ENCODE results near the gene MFRP.

The MFRP gene

GRCh38 chr11:119355091-119355843 is 8.8 kb upstream of the MFRP start:
- Histone ChIP-seq H3K27ac (no peak overlapping the region), H3K27me3 (peaks cover 86% of the 10 kb centered on the region), H3K36me3 (no peaks in the 10 kb centered on the region), H3K4me3 (ENCODE audit: low read depth in 1 of 2, low read length in 1 of 2) (no peak overlapping the region), H3K9me3 (no peaks in the 10 kb centered on the region), H3K4me1 (ENCODE audit: control insufficient read depth in 1 of 2, insufficient read depth in 1 of 2, low read depth in 1 of 2, low read length in 1 of 2) (peaks cover 8 to 10% of the 10 kb centered on the region in 2 experiments)
- TF ChIP-seq, protein P1, sequence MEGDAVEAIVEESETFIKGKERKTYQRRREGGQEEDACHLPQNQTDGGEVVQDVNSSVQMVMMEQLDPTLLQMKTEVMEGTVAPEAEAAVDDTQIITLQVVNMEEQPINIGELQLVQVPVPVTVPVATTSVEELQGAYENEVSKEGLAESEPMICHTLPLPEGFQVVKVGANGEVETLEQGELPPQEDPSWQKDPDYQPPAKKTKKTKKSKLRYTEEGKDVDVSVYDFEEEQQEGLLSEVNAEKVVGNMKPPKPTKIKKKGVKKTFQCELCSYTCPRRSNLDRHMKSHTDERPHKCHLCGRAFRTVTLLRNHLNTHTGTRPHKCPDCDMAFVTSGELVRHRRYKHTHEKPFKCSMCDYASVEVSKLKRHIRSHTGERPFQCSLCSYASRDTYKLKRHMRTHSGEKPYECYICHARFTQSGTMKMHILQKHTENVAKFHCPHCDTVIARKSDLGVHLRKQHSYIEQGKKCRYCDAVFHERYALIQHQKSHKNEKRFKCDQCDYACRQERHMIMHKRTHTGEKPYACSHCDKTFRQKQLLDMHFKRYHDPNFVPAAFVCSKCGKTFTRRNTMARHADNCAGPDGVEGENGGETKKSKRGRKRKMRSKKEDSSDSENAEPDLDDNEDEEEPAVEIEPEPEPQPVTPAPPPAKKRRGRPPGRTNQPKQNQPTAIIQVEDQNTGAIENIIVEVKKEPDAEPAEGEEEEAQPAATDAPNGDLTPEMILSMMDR (IDR thresholded peaks at IDR 0.05) = no peak

DNA sequence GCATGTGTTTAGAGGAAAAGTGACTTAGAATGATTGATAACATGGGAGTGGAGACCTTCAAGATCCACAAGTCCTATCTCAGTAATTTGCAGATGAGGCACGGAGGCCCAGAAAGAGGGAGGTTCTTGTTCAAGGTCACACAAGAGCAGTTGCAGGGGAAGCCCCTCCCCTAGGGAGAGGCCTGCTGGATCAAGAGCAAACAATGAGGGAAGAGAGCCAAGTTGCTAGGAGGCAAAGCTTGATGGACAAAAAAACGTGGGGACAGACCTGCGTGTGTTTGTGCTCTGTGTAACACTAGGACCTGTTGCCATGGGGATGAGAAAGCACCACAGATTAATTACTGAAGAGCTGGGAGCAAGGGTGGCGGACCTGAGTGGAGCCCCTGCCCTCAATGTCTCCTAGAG is 6.4 kb upstream of the MFRP start:
- Histone ChIP-seq H3K27me3 (peaks cover 75% of the 10 kb centered on the region), H3K9me3 (no peaks in the 10 kb centered on the region), H3K4me3 (ENCODE audit: low read depth in 1 of 2, low read length in 1 of 2) (no peak overlapping the region), H3K27ac (no peak overlapping the region), H3K4me1 (ENCODE audit: control insufficient read depth in 1 of 2, insufficient read depth in 1 of 2, low read depth in 1 of 2, low read length in 1 of 2) (peaks cover 8 to 10% of the 10 kb centered on the region in 2 experiments), H3K36me3 (no peaks in the 10 kb centered on the region)
- TF ChIP-seq, protein P1 (IDR thresholded peaks at IDR 0.05) = no peak

GRCh38 chr11:119351232-119351631 is 4.7 kb upstream of the MFRP start:
- no peaks in the 10 kb centered on the region for H3K9me3 ChIP-seq
- H3K27me3 ChIP-seq = peaks cover 75% of the 10 kb centered on the region
- no peak overlapping the region for H3K4me3 ChIP-seq (ENCODE audit: low read depth in 1 of 2, low read length in 1 of 2)
- H3K4me1 ChIP-seq (ENCODE audit: control insufficient read depth in 1 of 2, insufficient read depth in 1 of 2, low read depth in 1 of 2, low read length in 1 of 2) = peaks cover 2 to 3% of the 10 kb centered on the region in 2 experiments
- H3K27ac ChIP-seq = no peak overlapping the region
- TF ChIP-seq, protein P1 (IDR thresholded peaks at IDR 0.05) = no peak
- no peaks in the 10 kb centered on the region for H3K36me3 ChIP-seq

DNA sequence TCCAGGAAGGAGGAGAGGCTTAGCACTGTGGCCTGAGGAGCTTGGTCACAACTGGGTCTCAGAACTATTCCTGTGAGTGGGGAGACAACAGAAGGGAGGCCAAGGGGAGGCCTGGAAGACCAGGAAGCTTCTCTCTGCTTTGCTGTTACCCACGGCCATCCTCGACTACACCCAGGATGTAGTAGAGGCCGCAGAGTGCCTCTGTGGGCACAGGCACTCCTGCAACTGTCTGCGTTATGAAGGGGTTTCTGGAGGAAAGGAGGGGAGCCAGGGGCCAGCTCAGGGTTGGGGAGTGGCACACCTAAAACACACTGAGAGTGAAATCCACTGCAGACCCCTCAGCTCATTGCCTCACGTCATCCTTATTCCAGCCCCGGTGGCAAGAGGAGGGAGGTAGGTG is 3.8 kb upstream of the MFRP start:
- Histone ChIP-seq H3K4me3 (ENCODE audit: low read depth in 1 of 2, low read length in 1 of 2) (no peak overlapping the region), H3K27me3 (peaks cover 75% of the 10 kb centered on the region), H3K4me1 (ENCODE audit: control insufficient read depth in 1 of 2, insufficient read depth in 1 of 2, low read depth in 1 of 2, low read length in 1 of 2) (no peaks in the 10 kb centered on the region), H3K27ac (no peak overlapping the region), H3K36me3 (no peaks in the 10 kb centered on the region), H3K9me3 (no peaks in the 10 kb centered on the region)
- TF ChIP-seq, protein P1 (IDR thresholded peaks at IDR 0.05) = no peak

DNA sequence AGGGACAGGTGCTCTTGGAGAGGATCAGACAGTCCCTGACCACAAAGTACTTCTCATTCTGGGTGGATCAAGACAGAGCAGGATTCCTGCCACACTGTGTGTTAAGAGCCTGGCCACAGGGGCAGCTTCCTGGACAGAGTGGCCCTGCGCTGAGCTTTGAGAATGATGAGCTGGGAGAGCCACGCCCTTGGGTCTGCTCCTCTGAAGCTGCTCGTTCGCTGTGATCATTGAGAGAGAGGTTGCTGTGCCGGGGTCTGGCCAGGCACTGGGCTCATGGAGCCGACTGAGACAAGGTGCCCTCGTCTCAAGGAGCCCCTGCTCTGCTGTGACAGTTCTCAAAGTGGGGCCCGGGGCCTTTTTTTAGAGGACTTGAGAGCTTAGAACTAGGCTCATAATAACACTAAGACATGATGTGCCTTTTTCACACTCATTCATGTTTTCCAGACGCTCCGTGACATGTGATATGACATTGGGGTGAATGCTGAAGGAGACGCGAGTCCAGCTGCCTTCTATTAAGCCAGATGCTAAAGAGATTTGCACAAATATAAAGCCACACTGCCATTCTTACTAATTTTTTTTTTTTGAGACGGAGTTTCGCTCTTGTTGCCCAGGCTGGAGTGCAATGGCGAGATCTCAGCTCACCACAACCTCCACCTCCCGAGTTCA is 1.6 kb upstream of the MFRP start:
- no peaks in the 10 kb centered on the region for H3K9me3 ChIP-seq
- no peaks in the 10 kb centered on the region for H3K4me1 ChIP-seq (ENCODE audit: control insufficient read depth in 1 of 2, insufficient read depth in 1 of 2, low read depth in 1 of 2, low read length in 1 of 2)
- TF ChIP-seq, protein P1 (IDR thresholded peaks at IDR 0.05) = no peak
- H3K27me3 ChIP-seq = peaks cover 79% of the 10 kb centered on the region
- no peak overlapping the region for H3K27ac ChIP-seq
- no peaks in the 10 kb centered on the region for H3K36me3 ChIP-seq
- H3K4me3 ChIP-seq (ENCODE audit: low read depth in 1 of 2, low read length in 1 of 2) = no peak overlapping the region

All from neutrophil (primary cell).